LNCaP clone FGC (cell line): ENCODE measurements around the gene CARD18.

Experiments
- DNase-seq: peaks from one replicate; pipeline ENCODE4 v3.0.0-alpha.2; 2011; ENCODE audit warnings: low read depth
- H3K4me3 ChIP-seq: 2 replicates; pipeline ENCODE4 v1.5.1; 2011; ENCODE audit warnings: mild to moderate bottlenecking, low read depth, low read length, control low read depth
- CTCF ChIP-seq: IDR thresholded peaks from 2 replicates; pipeline ENCODE4 v1.5.1; 2012; ENCODE audit warnings: mild to moderate bottlenecking; ENCODE audit not compliant: control insufficient read depth, insufficient read depth; ENCODE audit errors: extremely low read depth

CARD18 gene

DNA sequence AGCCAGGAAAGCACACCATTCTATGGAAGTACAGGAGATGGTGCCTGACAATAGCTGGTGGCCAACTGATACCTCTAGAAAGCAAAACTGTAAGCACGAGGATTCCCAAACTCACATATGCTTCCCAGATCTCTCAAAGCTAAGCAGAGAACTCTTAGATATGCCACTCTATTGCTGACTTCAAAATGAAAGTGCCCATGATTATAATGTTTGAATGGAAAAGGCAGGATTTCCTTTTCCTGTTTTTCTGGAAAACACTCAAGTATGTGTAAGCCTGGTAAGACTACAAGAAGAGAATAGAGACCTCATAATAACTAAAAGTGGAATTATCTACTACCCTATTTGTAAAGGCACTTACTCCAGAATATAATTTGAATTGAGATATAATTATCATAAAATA, 2.6 kb upstream of the CARD18 start:
- no peak for DNase-seq
- no peak overlapping the region for H3K4me3 ChIP-seq
- TF ChIP-seq CTCF = no peak

GRCh38 chr11:105137286-105137685, 2.3 kb downstream of the CARD18 start:
- no peak overlapping the region for H3K4me3 ChIP-seq
- no peak for DNase-seq
- TF ChIP-seq CTCF = no peak

DNA sequence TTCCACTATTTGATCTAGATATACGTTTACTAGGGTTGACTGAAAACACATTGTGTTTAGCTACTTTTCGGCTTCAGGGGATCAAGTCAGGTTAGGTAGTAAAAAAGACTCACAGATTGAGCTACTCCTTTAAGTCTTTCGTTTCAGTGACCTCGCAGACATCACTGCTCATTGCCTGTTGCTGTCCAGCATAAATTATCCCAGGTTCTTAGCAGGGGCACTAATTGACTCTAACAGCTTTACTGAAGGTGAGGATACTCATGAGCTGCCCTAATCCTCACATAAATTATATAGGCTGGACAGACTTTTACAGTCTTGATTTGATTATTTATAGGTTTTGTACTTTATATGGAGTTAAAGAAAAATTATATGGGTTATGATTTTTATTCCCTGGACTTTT, 3.7 kb downstream of the CARD18 start:
- DNase-seq = no peak
- TF ChIP-seq CTCF = no peak
- no peak overlapping the region for H3K4me3 ChIP-seq

DNA sequence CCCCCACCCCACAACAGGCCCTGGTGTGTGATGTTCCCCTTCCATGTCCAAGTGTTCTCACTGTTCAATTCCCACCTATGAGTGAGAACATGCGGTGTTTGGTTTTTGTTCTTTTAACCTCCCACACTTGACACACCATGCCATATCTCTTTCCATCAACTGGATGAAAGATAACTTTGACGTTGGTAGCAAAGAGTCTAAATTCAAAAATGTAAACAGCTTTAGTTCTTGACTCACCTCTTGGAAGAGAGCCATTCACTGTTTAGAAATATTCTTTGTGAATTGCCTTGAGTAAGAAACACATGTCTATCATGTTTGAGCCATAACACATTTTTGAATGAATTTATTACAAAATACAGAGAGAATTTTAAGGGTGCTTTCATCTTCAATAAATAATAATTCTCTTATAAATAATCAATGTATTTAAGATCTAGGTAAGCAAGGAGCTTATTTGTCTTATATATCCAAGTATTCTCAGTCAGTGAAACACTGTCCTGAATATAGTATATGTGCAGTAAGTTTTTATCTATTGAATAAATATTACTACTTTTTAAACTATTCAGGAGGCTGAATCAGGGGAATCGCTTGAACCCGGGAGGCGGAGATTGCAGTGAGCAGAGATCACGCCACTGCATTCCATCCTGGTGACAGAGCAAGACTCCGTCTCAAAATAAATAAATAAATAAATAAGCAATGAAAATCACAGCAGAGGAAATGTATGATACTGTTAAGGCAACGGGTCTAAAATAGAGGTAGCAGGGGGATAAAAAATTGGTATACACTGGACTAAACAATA, 6.7 kb downstream of the CARD18 start:
- TF ChIP-seq CTCF = no peak
- H3K4me3 ChIP-seq = no peak overlapping the region
- no peak for DNase-seq

DNA sequence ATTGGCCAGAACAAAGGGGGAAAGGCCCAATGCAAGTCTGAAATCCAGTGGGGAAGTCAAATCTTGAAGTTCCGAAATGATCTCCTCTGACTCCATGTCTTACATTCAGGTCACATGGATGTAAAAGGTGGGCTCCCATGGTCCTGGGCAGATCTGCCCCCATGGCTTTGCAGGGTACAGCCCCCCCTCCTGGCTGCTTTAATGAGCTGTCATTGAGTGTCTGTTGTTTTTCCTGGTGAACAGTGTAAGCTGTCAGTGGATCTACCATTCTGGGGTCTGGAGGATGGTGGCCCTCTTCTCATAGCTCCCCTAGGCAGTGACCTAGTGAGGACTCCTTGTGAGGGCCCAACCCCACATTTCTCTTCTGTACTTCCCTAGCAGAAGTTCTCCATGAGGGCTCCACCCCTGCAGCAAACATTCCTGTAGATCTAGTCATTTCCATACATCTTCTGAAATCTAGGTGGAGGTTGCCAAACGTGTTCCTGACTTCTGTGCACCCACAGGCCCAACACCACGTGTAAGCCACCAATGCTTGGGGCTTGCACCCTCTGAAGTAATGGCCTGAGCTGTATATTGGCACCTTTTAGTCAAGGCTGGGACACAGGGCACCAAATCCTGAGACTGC, 9.3 kb downstream of the CARD18 start:
- TF ChIP-seq CTCF = no peak
- DNase-seq = no peak
- H3K4me3 ChIP-seq = no peak overlapping the region

DNA sequence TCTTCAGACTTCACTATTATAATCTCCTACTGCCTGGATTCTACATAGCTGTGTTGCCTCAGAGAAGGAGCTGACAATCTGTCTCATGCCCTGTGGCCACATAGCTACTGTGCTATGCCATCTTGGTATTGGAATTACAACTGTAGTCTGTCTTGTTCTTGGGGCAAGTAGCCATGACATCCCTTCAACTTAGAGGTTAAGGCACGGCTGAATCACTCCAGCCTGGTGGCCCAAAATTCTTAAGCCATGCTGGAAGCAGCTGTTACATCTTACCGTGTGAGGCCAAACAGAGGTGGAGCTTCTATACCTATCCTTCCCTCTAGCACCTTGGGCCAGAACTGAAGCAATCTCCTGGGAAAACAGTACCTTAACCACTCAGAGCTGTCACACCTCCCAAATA, 14.8 kb downstream of the CARD18 start:
- no peak for TF ChIP-seq CTCF
- no peak overlapping the region for H3K4me3 ChIP-seq
- no peak for DNase-seq
